ENCODE measurements around the gene DHRS7.

DHRS7 gene

DNA sequence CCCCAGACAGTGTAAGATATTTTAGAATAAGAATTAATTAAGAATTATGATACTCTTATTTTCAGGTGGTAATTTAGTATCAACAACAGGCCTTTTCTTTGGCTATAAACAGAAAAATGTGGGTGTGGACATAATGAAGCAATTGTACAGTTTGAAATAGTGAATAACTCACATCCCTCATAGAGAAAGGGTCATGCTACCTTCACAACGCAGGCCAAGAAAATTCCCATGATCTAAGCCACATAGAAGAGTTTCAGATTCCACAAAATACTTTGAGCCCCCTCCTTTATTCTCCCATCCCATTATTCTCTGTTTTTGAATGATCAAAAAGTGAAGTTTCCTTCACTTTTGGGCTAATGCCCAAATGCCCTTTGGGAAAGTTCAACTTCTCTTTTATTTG is 23.5 kb upstream of the DHRS7 start:
- no peak for DNase-seq
- TF ChIP-seq, protein P1, sequence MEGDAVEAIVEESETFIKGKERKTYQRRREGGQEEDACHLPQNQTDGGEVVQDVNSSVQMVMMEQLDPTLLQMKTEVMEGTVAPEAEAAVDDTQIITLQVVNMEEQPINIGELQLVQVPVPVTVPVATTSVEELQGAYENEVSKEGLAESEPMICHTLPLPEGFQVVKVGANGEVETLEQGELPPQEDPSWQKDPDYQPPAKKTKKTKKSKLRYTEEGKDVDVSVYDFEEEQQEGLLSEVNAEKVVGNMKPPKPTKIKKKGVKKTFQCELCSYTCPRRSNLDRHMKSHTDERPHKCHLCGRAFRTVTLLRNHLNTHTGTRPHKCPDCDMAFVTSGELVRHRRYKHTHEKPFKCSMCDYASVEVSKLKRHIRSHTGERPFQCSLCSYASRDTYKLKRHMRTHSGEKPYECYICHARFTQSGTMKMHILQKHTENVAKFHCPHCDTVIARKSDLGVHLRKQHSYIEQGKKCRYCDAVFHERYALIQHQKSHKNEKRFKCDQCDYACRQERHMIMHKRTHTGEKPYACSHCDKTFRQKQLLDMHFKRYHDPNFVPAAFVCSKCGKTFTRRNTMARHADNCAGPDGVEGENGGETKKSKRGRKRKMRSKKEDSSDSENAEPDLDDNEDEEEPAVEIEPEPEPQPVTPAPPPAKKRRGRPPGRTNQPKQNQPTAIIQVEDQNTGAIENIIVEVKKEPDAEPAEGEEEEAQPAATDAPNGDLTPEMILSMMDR (IDR thresholded peaks at IDR 0.05; ENCODE audit: low read depth, low read length): no peak
- Histone ChIP-seq H3K9me3 (ENCODE audit: severe bottlenecking) (no peaks in the 10 kb centered on the region), H3K27ac (no peak overlapping the region), H3K4me3 (ENCODE audit: low read depth, low read length) (no peak overlapping the region), H3K36me3 (no peaks in the 10 kb centered on the region), H3K27me3 (ENCODE audit: insufficient read depth, low read depth, severe bottlenecking) (no peaks in the 10 kb centered on the region)

DNA sequence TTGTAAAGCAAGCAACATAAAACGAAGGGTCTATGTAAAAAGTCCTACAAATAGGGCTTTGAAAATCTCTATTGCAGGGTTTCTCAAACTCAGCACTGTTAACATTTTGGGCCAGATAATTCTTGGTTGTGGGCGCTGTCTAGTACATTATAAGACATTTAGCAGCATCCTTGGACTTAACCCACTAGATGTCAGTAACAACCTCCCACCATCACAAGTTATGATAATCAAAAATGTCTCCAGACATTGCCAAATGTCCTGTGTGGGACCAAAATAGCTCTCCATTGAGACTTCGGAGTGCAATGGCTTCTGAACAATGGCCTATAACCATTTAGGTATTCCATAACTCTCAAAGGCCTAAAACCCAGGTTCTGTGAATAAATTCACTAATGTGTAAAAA is 22.9 kb upstream of the DHRS7 start:
- DNase-seq: no peak
- Histone ChIP-seq H3K27me3 (ENCODE audit: insufficient read depth, low read depth, severe bottlenecking) (no peaks in the 10 kb centered on the region), H3K27ac (no peak overlapping the region), H3K36me3 (no peaks in the 10 kb centered on the region), H3K4me3 (ENCODE audit: low read depth, low read length) (no peak overlapping the region), H3K9me3 (ENCODE audit: severe bottlenecking) (no peaks in the 10 kb centered on the region)
- TF ChIP-seq, protein P1 (IDR thresholded peaks at IDR 0.05; ENCODE audit: low read depth, low read length): peak; percentile 30; the same call in 1 of the 2 replicates

DNA sequence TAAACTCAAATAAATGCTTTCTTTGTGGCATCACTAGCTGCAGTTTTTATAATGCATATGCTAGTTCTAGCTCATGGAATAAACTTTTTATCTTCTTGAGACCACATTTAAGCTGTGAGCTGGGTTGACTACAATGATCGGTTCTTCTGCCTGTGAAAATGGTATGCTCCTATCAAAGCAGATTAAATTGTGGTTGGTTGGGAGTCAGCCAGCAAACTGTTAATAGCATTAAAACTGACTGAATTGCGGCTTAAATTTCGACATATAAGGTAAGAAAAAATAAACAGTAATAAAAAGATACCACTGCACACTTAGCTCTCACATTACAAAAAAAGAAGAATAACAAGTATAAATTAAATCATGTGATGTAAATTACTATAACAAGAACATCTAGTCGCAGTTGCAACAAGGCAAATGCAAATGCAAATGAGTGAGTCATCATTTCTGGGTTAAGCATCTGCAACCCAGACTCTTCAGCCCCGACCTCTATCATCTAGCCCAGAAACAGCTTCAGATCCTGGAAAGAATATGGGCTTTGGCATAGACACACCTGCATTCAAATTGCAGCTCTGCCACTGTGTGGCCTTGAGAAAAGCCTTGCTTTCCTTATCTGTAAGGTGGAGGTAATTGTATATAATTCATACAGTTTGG is 19.8 kb upstream of the DHRS7 start:
- TF ChIP-seq, protein P1 (IDR thresholded peaks at IDR 0.05; ENCODE audit: low read depth, low read length): no peak
- 0 out of 2 replicates have a peak overlapping the region, but pooled peaks have one; percentile 16 for H3K27ac ChIP-seq
- H3K9me3 ChIP-seq (ENCODE audit: severe bottlenecking): no peaks in the 10 kb centered on the region
- no peaks in the 10 kb centered on the region for H3K27me3 ChIP-seq (ENCODE audit: insufficient read depth, low read depth, severe bottlenecking)
- no peak overlapping the region; the same call in 1 of the 2 replicates for H3K4me3 ChIP-seq (ENCODE audit: low read depth, low read length)
- no peaks in the 10 kb centered on the region for H3K36me3 ChIP-seq
- DNase-seq: no peak

DNA sequence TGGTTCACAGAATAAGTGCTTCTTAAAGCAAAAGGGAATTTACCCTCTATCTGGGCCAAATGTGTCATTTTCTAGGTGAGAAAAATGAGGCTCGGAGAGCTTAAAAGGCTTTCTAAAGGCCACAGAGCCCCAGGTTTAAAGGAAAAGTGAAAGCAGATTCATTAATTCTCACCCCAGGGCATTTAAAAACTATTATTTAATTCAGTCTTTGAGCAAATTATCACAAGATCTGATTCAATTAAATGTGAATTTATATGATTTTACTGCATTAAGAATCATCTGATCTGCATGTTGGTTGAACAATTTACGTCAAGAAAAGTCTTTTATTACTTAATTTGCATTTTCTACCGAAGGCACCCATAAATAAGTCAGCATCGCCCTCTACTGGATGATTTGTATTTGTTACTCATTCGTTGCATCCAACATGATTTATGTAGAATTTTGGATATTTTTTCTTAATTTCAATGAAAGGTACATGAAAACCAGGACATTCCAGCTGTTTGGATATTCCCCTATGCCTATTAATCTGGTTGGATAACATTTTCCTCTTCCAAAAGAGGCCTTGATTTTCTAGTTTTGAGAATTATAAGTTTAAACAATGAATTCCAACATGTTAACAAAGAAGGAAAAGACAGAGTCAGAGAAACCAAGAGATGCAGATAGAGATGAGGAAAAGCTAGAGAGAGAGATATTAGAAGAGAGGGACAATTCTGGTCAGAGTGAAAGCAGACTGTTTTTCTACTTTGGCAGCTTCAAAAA is 19.1 kb upstream of the DHRS7 start:
- Histone ChIP-seq H3K9me3 (ENCODE audit: severe bottlenecking) (no peaks in the 10 kb centered on the region), H3K27ac (0 out of 2 replicates have a peak overlapping the region, but pooled peaks have one; percentile 16), H3K36me3 (no peaks in the 10 kb centered on the region), H3K4me3 (ENCODE audit: low read depth, low read length) (peak overlapping the region; percentile 34), H3K27me3 (ENCODE audit: insufficient read depth, low read depth, severe bottlenecking) (no peaks in the 10 kb centered on the region)
- DNase-seq: no peak
- TF ChIP-seq, protein P1 (IDR thresholded peaks at IDR 0.05; ENCODE audit: low read depth, low read length): 0 out of 2 replicates have a peak, but pooled peaks have one; percentile 15

DNA sequence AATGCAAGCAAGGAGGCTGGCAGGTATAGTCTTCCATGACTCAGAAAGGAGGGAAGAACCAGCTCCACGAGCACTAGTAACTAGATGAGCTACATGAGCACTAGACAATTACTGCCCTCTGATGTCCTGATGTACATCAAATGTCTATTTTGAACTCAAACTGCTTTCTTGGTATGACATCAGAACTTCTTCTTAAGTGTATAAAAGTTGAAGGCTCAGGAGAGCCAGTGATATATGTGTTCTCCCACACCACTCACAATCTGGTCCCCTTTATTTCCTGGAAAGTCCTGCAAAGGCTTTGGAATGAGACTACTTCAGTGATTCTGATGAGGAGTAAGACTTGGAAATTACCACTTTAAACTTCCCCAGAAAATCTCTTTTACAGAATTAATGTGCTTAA is 18.5 kb upstream of the DHRS7 start:
- no peaks in the 10 kb centered on the region for H3K36me3 ChIP-seq
- no peak for DNase-seq
- no peaks in the 10 kb centered on the region for H3K27me3 ChIP-seq (ENCODE audit: insufficient read depth, low read depth, severe bottlenecking)
- H3K27ac ChIP-seq: no peak overlapping the region
- TF ChIP-seq, protein P1 (IDR thresholded peaks at IDR 0.05; ENCODE audit: low read depth, low read length): no peak
- H3K9me3 ChIP-seq (ENCODE audit: severe bottlenecking): no peaks in the 10 kb centered on the region
- peak overlapping the region; percentile 34; the same call in 1 of the 2 replicates for H3K4me3 ChIP-seq (ENCODE audit: low read depth, low read length)
